H9 (cell line): Measurements from ENCODE around the gene PLB1. TPM values are rescaled to one million over a fixed set of nuclear protein-coding genes. Genes with fewer than 3 reads are reported as not detected.

Experiments used
- DNase-seq: peaks from one replicate; pipeline ENCODE4 v3.0.0-alpha.2; 2017
- H2AFZ ChIP-seq: one replicate; pipeline ENCODE4 v1.6.1; 2013; ENCODE audit warnings: mild to moderate bottlenecking, low read length, control low read depth, moderate library complexity
- H2AK5ac ChIP-seq: 2 replicates; pipeline ENCODE4 v1.6.1; 2013; ENCODE audit warnings: low read length, control low read depth, mixed read lengths; ENCODE audit not compliant: insufficient read length
- H2BK120ac ChIP-seq: one replicate; pipeline ENCODE4 v1.6.1; 2013; ENCODE audit warnings: low read depth, mild to moderate bottlenecking, low read length, control low read depth, inconsistent platforms; ENCODE audit not compliant: poor library complexity, severe bottlenecking
- H2BK12ac ChIP-seq: 2 replicates; pipeline ENCODE4 v1.6.1; 2013; ENCODE audit warnings: low read length, control low read depth, mixed read lengths, low read depth; ENCODE audit not compliant: insufficient read length
- H2BK15ac ChIP-seq: 2 replicates; pipeline ENCODE4 v1.6.1; 2013; ENCODE audit warnings: low read depth, low read length, control low read depth
- H2BK20ac ChIP-seq: one replicate; pipeline ENCODE4 v1.6.1; 2013; ENCODE audit warnings: low read depth, mild to moderate bottlenecking, low read length, control low read depth, inconsistent platforms; ENCODE audit not compliant: poor library complexity, severe bottlenecking
- H2BK5ac ChIP-seq: 2 replicates; pipeline ENCODE4 v1.6.1; 2013; ENCODE audit warnings: low read length, control low read depth, mixed read lengths; ENCODE audit not compliant: insufficient read length
- H3K14ac ChIP-seq: 2 replicates; pipeline ENCODE4 v1.6.1; 2013; ENCODE audit warnings: low read length, control low read depth; ENCODE audit not compliant: insufficient read depth
- H3K18ac ChIP-seq: 2 replicates; pipeline ENCODE4 v1.6.1; 2013; ENCODE audit warnings: low read depth, mild to moderate bottlenecking, mixed read lengths, low read length, control low read depth; ENCODE audit not compliant: insufficient read length
- H3K23ac ChIP-seq: 2 replicates; pipeline ENCODE4 v1.6.1; 2013; ENCODE audit warnings: low read length, control low read depth, mixed read lengths, low read depth; ENCODE audit not compliant: insufficient read length
- H3K23me2 ChIP-seq: 2 replicates; pipeline ENCODE4 v1.6.1; 2013; ENCODE audit warnings: low read depth, mild to moderate bottlenecking, mixed read lengths, low read length, control low read depth; ENCODE audit not compliant: insufficient read length, poor library complexity, severe bottlenecking
- H3K27ac ChIP-seq: 2 replicates; pipeline ENCODE4 v1.5.1; 2013; ENCODE audit warnings: low read length, control low read depth, mixed read lengths, low read depth; ENCODE audit not compliant: insufficient read length
- H3K27me3 ChIP-seq: 2 replicates; pipeline ENCODE4 v1.6.1; 2013; ENCODE audit warnings: low read length, control low read depth, inconsistent platforms; ENCODE audit not compliant: insufficient read depth
- H3K4ac ChIP-seq: 2 replicates; pipeline ENCODE4 v1.6.1; 2013; ENCODE audit warnings: low read depth, mild to moderate bottlenecking, control low read depth, inconsistent platforms, low read length, moderate library complexity
- H3K4me1 ChIP-seq: 2 replicates; pipeline ENCODE4 v1.6.1; 2013; ENCODE audit warnings: low read length, control low read depth, inconsistent platforms; ENCODE audit not compliant: insufficient read depth
- H3K4me2 ChIP-seq: 2 replicates; pipeline ENCODE4 v1.6.1; 2013; ENCODE audit warnings: low read length, control low read depth, mixed read lengths; ENCODE audit not compliant: insufficient read length, insufficient read depth
- H3K56ac ChIP-seq: 2 replicates; pipeline ENCODE4 v1.6.1; 2013; ENCODE audit warnings: low read depth, mild to moderate bottlenecking, mixed read lengths, low read length, control low read depth; ENCODE audit not compliant: insufficient read length
- H3K79me1 ChIP-seq: 2 replicates; pipeline ENCODE4 v1.6.1; 2013; ENCODE audit warnings: low read depth, mild to moderate bottlenecking, moderate library complexity, low read length, control low read depth, inconsistent platforms; ENCODE audit not compliant: insufficient read depth, poor library complexity, severe bottlenecking
- H3K79me2 ChIP-seq: 2 replicates; pipeline ENCODE4 v1.6.1; 2013; ENCODE audit warnings: low read length, control low read depth, inconsistent platforms; ENCODE audit not compliant: insufficient read depth
- H3K9ac ChIP-seq: 2 replicates; pipeline ENCODE4 v1.6.1; 2013; ENCODE audit warnings: low read length, control low read depth, mixed read lengths; ENCODE audit not compliant: insufficient read length; ENCODE audit errors: extremely low read depth
- H3K9me3 ChIP-seq: one replicate; pipeline ENCODE4 v1.6.1; 2013; ENCODE audit warnings: low read depth, low read length, inconsistent platforms; ENCODE audit not compliant: control insufficient read depth
- H3T11ph ChIP-seq: one replicate; pipeline ENCODE4 v1.6.1; 2013; ENCODE audit warnings: mild to moderate bottlenecking, low read length, control low read depth, inconsistent platforms
- H4K20me1 ChIP-seq: one replicate; pipeline ENCODE4 v1.6.1; 2013; ENCODE audit not compliant: control insufficient read depth, insufficient read length, insufficient read depth
- H4K5ac ChIP-seq: 2 replicates; pipeline ENCODE4 v1.6.1; 2013; ENCODE audit warnings: low read depth, mild to moderate bottlenecking, mixed read lengths, low read length, control low read depth; ENCODE audit not compliant: insufficient read length
- H4K8ac ChIP-seq: replicated peaks from 2 replicates; pipeline ENCODE4 v1.6.1; 2013; ENCODE audit warnings: low read length, control low read depth, mixed read lengths, low read depth; ENCODE audit not compliant: insufficient read length
- H4K91ac ChIP-seq: 2 replicates; pipeline ENCODE4 v1.6.1; 2013; ENCODE audit warnings: low read depth, mild to moderate bottlenecking, moderate library complexity, mixed read lengths, low read length, control low read depth; ENCODE audit not compliant: insufficient read length
- H3K27ac Mint-ChIP-seq, 3 experiments: 2 replicates in 2 of 3; 3 replicates in 1 of 3; pipeline ENCODE4 v1.8.0; 2020 to 2021; ENCODE audit warnings: mixed read lengths in 3 of 3, mild to moderate bottlenecking in 1 of 3, moderate library complexity in 1 of 3
- H3K27me3 Mint-ChIP-seq: 2 replicates; pipeline ENCODE4 v1.8.0; 2021; ENCODE audit warnings: low read depth, mild to moderate bottlenecking, moderate library complexity, mixed read lengths
- H3K36me3 Mint-ChIP-seq, 3 experiments: 2 replicates in 2 of 3; 3 replicates in 1 of 3; pipeline ENCODE4 v1.8.0; 2020 to 2021; ENCODE audit warnings: low read depth in 3 of 3, mixed read lengths in 3 of 3; ENCODE audit not compliant: insufficient read depth in 1 of 3
- H3K4me1 Mint-ChIP-seq, 2 experiments: 2 replicates each; pipeline ENCODE4 v1.8.0; 2020; ENCODE audit warnings: mixed read lengths in 2 of 2
- H3K4me3 Mint-ChIP-seq, 2 experiments: 2 replicates in 1 of 2; 3 replicates in 1 of 2; pipeline ENCODE4 v1.8.0; 2020 to 2021; ENCODE audit warnings: mild to moderate bottlenecking in 2 of 2, mixed read lengths in 2 of 2, moderate library complexity in 1 of 2
- H3K9me3 Mint-ChIP-seq, 2 experiments: 2 replicates in 1 of 2; 3 replicates in 1 of 2; pipeline ENCODE4 v1.8.0; 2020; ENCODE audit warnings: mild to moderate bottlenecking in 2 of 2, mixed read lengths in 2 of 2, moderate library complexity in 1 of 2
- WGBS: extraction: QIAGEN DNeasy Blood & Tissue Kit; methylation state at CpG from one replicate; pipeline ENCODE4 v1.1.7; 2013; ENCODE audit warnings: missing lambda C conversion rate, low lambda C conversion rate, mixed read lengths; ENCODE audit not compliant: insufficient read length; ENCODE audit errors: extremely low coverage; 5-methylcytosine and 5-hydroxymethylcytosine counted together
- total RNA-seq: library from RNA; stranded (reverse); gene quantifications from 2 replicates; pipeline ENCODE4 v1.2.1, GENCODE V29; 2021
- TF ChIP-seq, protein P1 (sequence below): fragments of 200-600 bp; sonication (generic); conservative IDR thresholded peaks from 3 replicates; pipeline ENCODE4 v1.8.0; 2021; ENCODE audit warnings: antibody characterized with exemption, mild to moderate bottlenecking

PLB1 gene
- total RNA-seq, 1 experiment from 2014 or later: not detected

DNA sequence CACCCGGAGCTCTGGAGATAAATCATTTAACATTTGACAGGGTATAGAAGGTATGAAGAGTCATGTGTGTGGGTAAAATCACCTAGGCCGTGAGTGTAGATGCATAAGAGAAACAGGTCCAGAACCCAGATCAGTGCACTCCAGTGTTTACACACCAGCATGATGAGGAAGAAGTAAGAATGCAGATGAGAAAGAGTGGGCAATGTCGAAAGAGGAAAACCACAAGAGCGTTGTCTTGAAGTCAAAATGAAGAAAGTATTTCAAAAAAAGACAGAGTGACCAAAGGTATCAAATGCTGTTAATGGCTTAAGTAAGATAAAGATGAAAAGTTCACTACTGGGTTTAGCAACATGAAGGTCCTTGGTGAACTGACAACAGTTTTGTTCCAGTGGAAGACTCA, 32.0 kb upstream of the PLB1 start:
- Histone ChIP-seq H3K79me1 (no peaks in the 10 kb centered on the region), H3K4me2 (no peak overlapping the region), H2BK20ac (no peak overlapping the region), H3K27ac (no peak overlapping the region), H3K27me3 (no peaks in the 10 kb centered on the region), H2BK120ac (no peak overlapping the region), H4K20me1 (no peaks in the 10 kb centered on the region), H3K79me2 (no peaks in the 10 kb centered on the region), H3K9ac (no peak overlapping the region), H3K14ac (no peak overlapping the region), H4K91ac (no peak overlapping the region), H3K4ac (no peak overlapping the region), H2BK5ac (no peak overlapping the region), H2AK5ac (no peak overlapping the region), H4K8ac (no peak overlapping the region), H3K23me2 (no peaks in the 10 kb centered on the region), H3K9me3 (no peaks in the 10 kb centered on the region), H3T11ph (no peak overlapping the region), H3K4me1 (no peaks in the 10 kb centered on the region), H4K5ac (no peak overlapping the region), H2AFZ (no peak overlapping the region), H3K23ac (no peak overlapping the region), H2BK12ac (no peak overlapping the region), H3K56ac (no peak overlapping the region), H2BK15ac (no peak overlapping the region), H3K18ac (no peak overlapping the region)
- Mint-ChIP-seq H3K27me3 (peaks cover 7% of the 10 kb centered on the region), H3K4me3 (no peak overlapping the region), H3K36me3 (peaks cover 0 to 9% (median 0%) of the 10 kb centered on the region in 3 experiments; a peak in 2 of 7 replicates), H3K9me3 (peaks cover 10 to 11% of the 10 kb centered on the region in 2 experiments; a peak in 3 of 5 replicates), H3K27ac (no peak overlapping the region), H3K4me1 (no peaks in the 10 kb centered on the region)
- TF ChIP-seq, protein P1, sequence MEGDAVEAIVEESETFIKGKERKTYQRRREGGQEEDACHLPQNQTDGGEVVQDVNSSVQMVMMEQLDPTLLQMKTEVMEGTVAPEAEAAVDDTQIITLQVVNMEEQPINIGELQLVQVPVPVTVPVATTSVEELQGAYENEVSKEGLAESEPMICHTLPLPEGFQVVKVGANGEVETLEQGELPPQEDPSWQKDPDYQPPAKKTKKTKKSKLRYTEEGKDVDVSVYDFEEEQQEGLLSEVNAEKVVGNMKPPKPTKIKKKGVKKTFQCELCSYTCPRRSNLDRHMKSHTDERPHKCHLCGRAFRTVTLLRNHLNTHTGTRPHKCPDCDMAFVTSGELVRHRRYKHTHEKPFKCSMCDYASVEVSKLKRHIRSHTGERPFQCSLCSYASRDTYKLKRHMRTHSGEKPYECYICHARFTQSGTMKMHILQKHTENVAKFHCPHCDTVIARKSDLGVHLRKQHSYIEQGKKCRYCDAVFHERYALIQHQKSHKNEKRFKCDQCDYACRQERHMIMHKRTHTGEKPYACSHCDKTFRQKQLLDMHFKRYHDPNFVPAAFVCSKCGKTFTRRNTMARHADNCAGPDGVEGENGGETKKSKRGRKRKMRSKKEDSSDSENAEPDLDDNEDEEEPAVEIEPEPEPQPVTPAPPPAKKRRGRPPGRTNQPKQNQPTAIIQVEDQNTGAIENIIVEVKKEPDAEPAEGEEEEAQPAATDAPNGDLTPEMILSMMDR: no peak
- no CpG with 5 or more reads among the region's 4 CpGs for WGBS
- DNase-seq: no peak
